ENCODE measurements around the gene MCF2.

GRCh38 chrX:139544591-139544990 is 163.4 kb downstream of the MCF2 start:
- TF ChIP-seq NFE2L2 (conservative IDR thresholded peaks at IDR 0.05; ENCODE audit: low read length) (no peak), REST (IDR thresholded peaks at IDR 0.05) (no peak), POLR2A (IDR thresholded peaks at IDR 0.05; ENCODE audit: low read length) (no peak), ATOH8 (CRISPR knock-in tag; IDR thresholded peaks at IDR 0.05; ENCODE audit: low read depth) (no peak), CTCF (IDR thresholded peaks at IDR 0.05) (no peak), ESRRA (IDR thresholded peaks at IDR 0.05; ENCODE audit: borderline replicate concordance, low read length) (no peak), ZC3H11A (IDR thresholded peaks at IDR 0.05) (no peak), KDM1A (IDR thresholded peaks at IDR 0.05; ENCODE audit: low read depth) (no peak), TP53 (CRISPR knock-in tag; IDR thresholded peaks at IDR 0.05) (no peak)

Measured in A549 (cell line).